GM23338 (cell line): Measurements from ENCODE around the gene TIPIN. TPM values are rescaled to one million over a fixed set of nuclear protein-coding genes. Genes with fewer than 3 reads are reported as not detected.

Source experiments
- ATAC-seq: fragments of 200-7000 bp; cut with Tn5 transposase; 3 replicates; pipeline ENCODE4 v1.9.1; 2020
- DNase-seq: peaks from one replicate; pipeline ENCODE4 v3.0.0-alpha.2; 2015; ENCODE audit warnings: low spot score
- H2AFZ ChIP-seq: fragments of 200-600 bp; sonication (generic); 2 replicates; pipeline ENCODE4 v1.8.0; 2016; ENCODE audit warnings: antibody characterized with exemption, mild to moderate bottlenecking, moderate library complexity
- H3F3A ChIP-seq: fragments of 200-600 bp; sonication (generic); replicated peaks from 2 replicates; pipeline ENCODE4 v1.8.0; 2017; ENCODE audit warnings: antibody characterized with exemption, mixed run types, low read depth
- H3K27ac ChIP-seq: fragments of 200-600 bp; sonication (generic); 2 replicates; pipeline ENCODE4 v1.6.1; 2016; ENCODE audit warnings: low read depth
- H3K27me3 ChIP-seq: fragments of 200-600 bp; sonication (generic); 2 replicates; pipeline ENCODE4 v1.8.0; 2016; ENCODE audit warnings: mild to moderate bottlenecking, mixed run types, moderate library complexity; ENCODE audit not compliant: insufficient read depth
- H3K36me3 ChIP-seq: fragments of 200-600 bp; sonication (generic); 2 replicates; pipeline ENCODE4 v1.8.0; 2016; ENCODE audit warnings: mild to moderate bottlenecking; ENCODE audit not compliant: insufficient read depth
- H3K4me1 ChIP-seq: fragments of 200-600 bp; sonication (generic); 2 replicates; pipeline ENCODE4 v1.8.0; 2016; ENCODE audit warnings: mild to moderate bottlenecking, moderate library complexity; ENCODE audit not compliant: insufficient read depth
- H3K4me2 ChIP-seq: fragments of 200-600 bp; sonication (generic); 2 replicates; pipeline ENCODE4 v1.7.1; 2017; ENCODE audit warnings: mixed run types
- H3K4me3 ChIP-seq: fragments of 200-600 bp; sonication (generic); 2 replicates; pipeline ENCODE4 v1.6.1; 2016; ENCODE audit warnings: mixed run types
- H3K79me2 ChIP-seq: fragments of 200-600 bp; sonication (generic); replicated peaks from 2 replicates; pipeline ENCODE4 v1.8.0; 2017; ENCODE audit warnings: mild to moderate bottlenecking; ENCODE audit not compliant: insufficient read depth
- H3K9me2 ChIP-seq: fragments of 200-600 bp; sonication (generic); 2 replicates; pipeline ENCODE4 v1.8.0; 2017; ENCODE audit not compliant: insufficient read depth
- H4K20me1 ChIP-seq: fragments of 200-600 bp; sonication (generic); replicated peaks from 2 replicates; pipeline ENCODE4 v1.8.0; 2017; ENCODE audit warnings: mild to moderate bottlenecking; ENCODE audit not compliant: insufficient read depth
- H3K27ac Mint-ChIP-seq: 2 replicates; pipeline ENCODE4 v1.8.0; 2020; ENCODE audit warnings: inconsistent platforms, mild to moderate bottlenecking, moderate library complexity, mixed read lengths
- H3K27me3 Mint-ChIP-seq: 3 replicates; pipeline ENCODE4 v1.8.0; 2022; ENCODE audit warnings: low read depth, mild to moderate bottlenecking, moderate library complexity, mixed read lengths, inconsistent platforms; ENCODE audit not compliant: insufficient read depth, poor library complexity
- H3K36me3 Mint-ChIP-seq: 3 replicates; pipeline ENCODE4 v1.8.0; 2021; ENCODE audit warnings: low read depth, mild to moderate bottlenecking, inconsistent platforms, moderate library complexity, mixed read lengths
- H3K4me1 Mint-ChIP-seq: 3 replicates; pipeline ENCODE4 v1.8.0; 2020; ENCODE audit warnings: mild to moderate bottlenecking, inconsistent platforms, mixed read lengths
- H3K4me3 Mint-ChIP-seq: 3 replicates; pipeline ENCODE4 v1.8.0; 2021; ENCODE audit warnings: moderate library complexity, mild to moderate bottlenecking, inconsistent platforms, mixed read lengths
- H3K9me3 Mint-ChIP-seq: 3 replicates; pipeline ENCODE4 v1.8.0; 2020; ENCODE audit warnings: moderate library complexity, mild to moderate bottlenecking, inconsistent platforms, mixed read lengths
- CREB1 ChIP-seq: fragments of 250-450 bp; sonication (Bioruptor Pico); IDR thresholded peaks from 2 replicates; pipeline ENCODE4 v1.5.0; 2020; ENCODE audit warnings: low read depth, mild to moderate bottlenecking, moderate library complexity
- EZH2 ChIP-seq: fragments of 200-600 bp; sonication (generic); IDR thresholded peaks from one replicate; pipeline ENCODE4 v1.8.0; 2017; ENCODE audit warnings: antibody characterized with exemption, mild to moderate bottlenecking, low read depth; ENCODE audit not compliant: unreplicated experiment
- EZH2phosphoT487 ChIP-seq: fragments of 200-600 bp; sonication (generic); IDR thresholded peaks from one replicate; pipeline ENCODE4 v1.8.1; 2018; ENCODE audit warnings: antibody characterized with exemption; ENCODE audit not compliant: unreplicated experiment
- JUNB ChIP-seq: IDR thresholded peaks from one replicate; pipeline ENCODE4 v1.6.1; 2016; ENCODE audit warnings: antibody characterized with exemption; ENCODE audit not compliant: unreplicated experiment
- NANOG ChIP-seq: IDR thresholded peaks from 2 replicates; pipeline ENCODE4 v1.6.1; 2016; ENCODE audit warnings: antibody characterized with exemption, borderline replicate concordance
- POLR2AphosphoS5 ChIP-seq: IDR thresholded peaks from 2 replicates; pipeline ENCODE4 v1.6.1; 2016; ENCODE audit warnings: antibody characterized with exemption, low read depth
- STAT1 ChIP-seq: IDR thresholded peaks from one replicate; pipeline ENCODE4 v1.6.1; 2016; ENCODE audit warnings: antibody characterized with exemption; ENCODE audit not compliant: unreplicated experiment
- ZNF114 ChIP-seq: fragments of 250-450 bp; sonication (Bioruptor Pico); IDR thresholded peaks from 2 replicates; pipeline ENCODE4 v1.5.0; 2020; ENCODE audit warnings: mild to moderate bottlenecking, moderate library complexity
- ZNF331 ChIP-seq: fragments of 250-450 bp; sonication (Bioruptor Pico); IDR thresholded peaks from 2 replicates; pipeline ENCODE4 v1.5.0; 2020; ENCODE audit warnings: low read depth, mild to moderate bottlenecking, moderate library complexity
- polyA plus RNA-seq: library from polyadenylated mRNA; unstranded; fragments of >200 nt; fragmentation: Nextera tagmentation; extraction: Ambion mirVana; gene quantifications from 2 replicates; pipeline ENCODE4 v1.2.1, GENCODE V29; 2016
- total RNA-seq: library from RNA; depleted of rRNA; stranded (reverse); fragments of >200 nt; shearing (Covaris generic); gene quantifications from 2 replicates; pipeline ENCODE4 v1.2.3, GENCODE V29; 2014
- TF ChIP-seq, protein P1 (sequence below): IDR thresholded peaks from one replicate; pipeline ENCODE4 v1.6.1; 2018; ENCODE audit warnings: antibody characterized with exemption; ENCODE audit not compliant: unreplicated experiment
- TF ChIP-seq, protein P2 (sequence below), 2 experiments: fragments of 200-600 bp in 1 of 2; sonication (generic) in 1 of 2; conservative IDR thresholded peaks; 2 replicates each; pipeline versions ENCODE4 v1.5.1 to v1.6.1; 2016 to 2017; ENCODE audit warnings: antibody characterized with exemption in 2 of 2, low read depth in 2 of 2, mild to moderate bottlenecking in 2 of 2, moderate library complexity in 1 of 2
- TF ChIP-seq, protein P3 (sequence below): fragments of 250-450 bp; sonication (Bioruptor Pico); IDR thresholded peaks from 2 replicates; pipeline ENCODE4 v1.5.0; 2020; ENCODE audit warnings: mild to moderate bottlenecking, moderate library complexity
- TF ChIP-seq, protein P4 (sequence below): IDR thresholded peaks from 2 replicates; pipeline ENCODE4 v1.6.1; 2016; ENCODE audit warnings: antibody characterized with exemption

Gene TIPIN
- total and polyA plus RNA-seq, 2 experiments from 2014 or later, result 25.3 to 39.1 TPM

DNA sequence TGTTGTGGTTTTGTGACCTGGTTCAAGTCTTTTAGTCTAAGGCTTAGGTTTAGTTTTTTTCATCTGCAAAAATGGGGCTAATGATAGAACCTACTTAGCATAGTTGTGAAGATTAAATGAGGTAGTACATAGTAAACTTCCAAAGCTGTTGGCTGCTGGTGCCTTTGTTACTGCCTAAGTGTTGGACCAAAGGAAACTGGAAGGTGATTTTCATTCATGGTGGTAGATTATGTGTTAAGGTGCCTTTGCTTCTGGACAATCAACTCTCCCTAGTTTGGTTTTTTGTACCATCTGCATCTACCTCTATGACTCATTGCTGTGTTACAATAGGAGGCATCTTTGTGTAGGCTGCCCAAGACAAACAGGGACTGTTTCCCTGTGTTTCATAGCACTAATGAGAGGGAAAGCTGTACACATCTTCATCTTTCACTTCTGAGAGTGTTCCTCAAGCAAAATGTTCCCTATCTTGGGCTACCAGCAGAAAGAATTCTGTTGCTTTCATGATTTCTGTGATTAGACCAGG, 33.4 kb upstream of the TIPIN start:
- no peak overlapping the region; the same call in 1 of the 2 replicates for H3K27ac Mint-ChIP-seq
- H3K4me1 Mint-ChIP-seq, result peaks cover 33% of the 10 kb centered on the region
- H3K9me2 ChIP-seq, result no peaks in the 10 kb centered on the region
- peaks cover 24% of the 10 kb centered on the region for H3K36me3 Mint-ChIP-seq
- no peak overlapping the region for H3K4me3 Mint-ChIP-seq
- 0 out of 2 replicates have a peak overlapping the region, but pooled peaks have one; percentile 5 for H3K4me2 ChIP-seq
- peaks cover 77% of the 10 kb centered on the region for H3K79me2 ChIP-seq
- no peaks in the 10 kb centered on the region for H3K27me3 ChIP-seq
- H3K36me3 ChIP-seq, result no peaks in the 10 kb centered on the region
- ATAC-seq (no peak), DNase-seq (no peak)
- no peak overlapping the region for H3K4me3 ChIP-seq
- H4K20me1 ChIP-seq, result peaks cover 41% of the 10 kb centered on the region
- no peak overlapping the region for H3K27ac ChIP-seq
- TF ChIP-seq, protein P1, sequence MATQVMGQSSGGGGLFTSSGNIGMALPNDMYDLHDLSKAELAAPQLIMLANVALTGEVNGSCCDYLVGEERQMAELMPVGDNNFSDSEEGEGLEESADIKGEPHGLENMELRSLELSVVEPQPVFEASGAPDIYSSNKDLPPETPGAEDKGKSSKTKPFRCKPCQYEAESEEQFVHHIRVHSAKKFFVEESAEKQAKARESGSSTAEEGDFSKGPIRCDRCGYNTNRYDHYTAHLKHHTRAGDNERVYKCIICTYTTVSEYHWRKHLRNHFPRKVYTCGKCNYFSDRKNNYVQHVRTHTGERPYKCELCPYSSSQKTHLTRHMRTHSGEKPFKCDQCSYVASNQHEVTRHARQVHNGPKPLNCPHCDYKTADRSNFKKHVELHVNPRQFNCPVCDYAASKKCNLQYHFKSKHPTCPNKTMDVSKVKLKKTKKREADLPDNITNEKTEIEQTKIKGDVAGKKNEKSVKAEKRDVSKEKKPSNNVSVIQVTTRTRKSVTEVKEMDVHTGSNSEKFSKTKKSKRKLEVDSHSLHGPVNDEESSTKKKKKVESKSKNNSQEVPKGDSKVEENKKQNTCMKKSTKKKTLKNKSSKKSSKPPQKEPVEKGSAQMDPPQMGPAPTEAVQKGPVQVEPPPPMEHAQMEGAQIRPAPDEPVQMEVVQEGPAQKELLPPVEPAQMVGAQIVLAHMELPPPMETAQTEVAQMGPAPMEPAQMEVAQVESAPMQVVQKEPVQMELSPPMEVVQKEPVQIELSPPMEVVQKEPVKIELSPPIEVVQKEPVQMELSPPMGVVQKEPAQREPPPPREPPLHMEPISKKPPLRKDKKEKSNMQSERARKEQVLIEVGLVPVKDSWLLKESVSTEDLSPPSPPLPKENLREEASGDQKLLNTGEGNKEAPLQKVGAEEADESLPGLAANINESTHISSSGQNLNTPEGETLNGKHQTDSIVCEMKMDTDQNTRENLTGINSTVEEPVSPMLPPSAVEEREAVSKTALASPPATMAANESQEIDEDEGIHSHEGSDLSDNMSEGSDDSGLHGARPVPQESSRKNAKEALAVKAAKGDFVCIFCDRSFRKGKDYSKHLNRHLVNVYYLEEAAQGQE, result no peak
- TF ChIP-seq ZNF114 (CRISPR knock-in tag), result no peak
- TF ChIP-seq ZNF331 (CRISPR knock-in tag), result no peak
- no peak for TF ChIP-seq STAT1
- TF ChIP-seq, protein P2, sequence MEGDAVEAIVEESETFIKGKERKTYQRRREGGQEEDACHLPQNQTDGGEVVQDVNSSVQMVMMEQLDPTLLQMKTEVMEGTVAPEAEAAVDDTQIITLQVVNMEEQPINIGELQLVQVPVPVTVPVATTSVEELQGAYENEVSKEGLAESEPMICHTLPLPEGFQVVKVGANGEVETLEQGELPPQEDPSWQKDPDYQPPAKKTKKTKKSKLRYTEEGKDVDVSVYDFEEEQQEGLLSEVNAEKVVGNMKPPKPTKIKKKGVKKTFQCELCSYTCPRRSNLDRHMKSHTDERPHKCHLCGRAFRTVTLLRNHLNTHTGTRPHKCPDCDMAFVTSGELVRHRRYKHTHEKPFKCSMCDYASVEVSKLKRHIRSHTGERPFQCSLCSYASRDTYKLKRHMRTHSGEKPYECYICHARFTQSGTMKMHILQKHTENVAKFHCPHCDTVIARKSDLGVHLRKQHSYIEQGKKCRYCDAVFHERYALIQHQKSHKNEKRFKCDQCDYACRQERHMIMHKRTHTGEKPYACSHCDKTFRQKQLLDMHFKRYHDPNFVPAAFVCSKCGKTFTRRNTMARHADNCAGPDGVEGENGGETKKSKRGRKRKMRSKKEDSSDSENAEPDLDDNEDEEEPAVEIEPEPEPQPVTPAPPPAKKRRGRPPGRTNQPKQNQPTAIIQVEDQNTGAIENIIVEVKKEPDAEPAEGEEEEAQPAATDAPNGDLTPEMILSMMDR (conservative IDR thresholded peaks at IDR 0.05; ENCODE audit: low read depth in 2 of 2), result no peak
- no peak for TF ChIP-seq EZH2
- TF ChIP-seq POLR2AphosphoS5, result no peak
- TF ChIP-seq JUNB, result no peak
- TF ChIP-seq NANOG, result no peak
- TF ChIP-seq, protein P3, sequence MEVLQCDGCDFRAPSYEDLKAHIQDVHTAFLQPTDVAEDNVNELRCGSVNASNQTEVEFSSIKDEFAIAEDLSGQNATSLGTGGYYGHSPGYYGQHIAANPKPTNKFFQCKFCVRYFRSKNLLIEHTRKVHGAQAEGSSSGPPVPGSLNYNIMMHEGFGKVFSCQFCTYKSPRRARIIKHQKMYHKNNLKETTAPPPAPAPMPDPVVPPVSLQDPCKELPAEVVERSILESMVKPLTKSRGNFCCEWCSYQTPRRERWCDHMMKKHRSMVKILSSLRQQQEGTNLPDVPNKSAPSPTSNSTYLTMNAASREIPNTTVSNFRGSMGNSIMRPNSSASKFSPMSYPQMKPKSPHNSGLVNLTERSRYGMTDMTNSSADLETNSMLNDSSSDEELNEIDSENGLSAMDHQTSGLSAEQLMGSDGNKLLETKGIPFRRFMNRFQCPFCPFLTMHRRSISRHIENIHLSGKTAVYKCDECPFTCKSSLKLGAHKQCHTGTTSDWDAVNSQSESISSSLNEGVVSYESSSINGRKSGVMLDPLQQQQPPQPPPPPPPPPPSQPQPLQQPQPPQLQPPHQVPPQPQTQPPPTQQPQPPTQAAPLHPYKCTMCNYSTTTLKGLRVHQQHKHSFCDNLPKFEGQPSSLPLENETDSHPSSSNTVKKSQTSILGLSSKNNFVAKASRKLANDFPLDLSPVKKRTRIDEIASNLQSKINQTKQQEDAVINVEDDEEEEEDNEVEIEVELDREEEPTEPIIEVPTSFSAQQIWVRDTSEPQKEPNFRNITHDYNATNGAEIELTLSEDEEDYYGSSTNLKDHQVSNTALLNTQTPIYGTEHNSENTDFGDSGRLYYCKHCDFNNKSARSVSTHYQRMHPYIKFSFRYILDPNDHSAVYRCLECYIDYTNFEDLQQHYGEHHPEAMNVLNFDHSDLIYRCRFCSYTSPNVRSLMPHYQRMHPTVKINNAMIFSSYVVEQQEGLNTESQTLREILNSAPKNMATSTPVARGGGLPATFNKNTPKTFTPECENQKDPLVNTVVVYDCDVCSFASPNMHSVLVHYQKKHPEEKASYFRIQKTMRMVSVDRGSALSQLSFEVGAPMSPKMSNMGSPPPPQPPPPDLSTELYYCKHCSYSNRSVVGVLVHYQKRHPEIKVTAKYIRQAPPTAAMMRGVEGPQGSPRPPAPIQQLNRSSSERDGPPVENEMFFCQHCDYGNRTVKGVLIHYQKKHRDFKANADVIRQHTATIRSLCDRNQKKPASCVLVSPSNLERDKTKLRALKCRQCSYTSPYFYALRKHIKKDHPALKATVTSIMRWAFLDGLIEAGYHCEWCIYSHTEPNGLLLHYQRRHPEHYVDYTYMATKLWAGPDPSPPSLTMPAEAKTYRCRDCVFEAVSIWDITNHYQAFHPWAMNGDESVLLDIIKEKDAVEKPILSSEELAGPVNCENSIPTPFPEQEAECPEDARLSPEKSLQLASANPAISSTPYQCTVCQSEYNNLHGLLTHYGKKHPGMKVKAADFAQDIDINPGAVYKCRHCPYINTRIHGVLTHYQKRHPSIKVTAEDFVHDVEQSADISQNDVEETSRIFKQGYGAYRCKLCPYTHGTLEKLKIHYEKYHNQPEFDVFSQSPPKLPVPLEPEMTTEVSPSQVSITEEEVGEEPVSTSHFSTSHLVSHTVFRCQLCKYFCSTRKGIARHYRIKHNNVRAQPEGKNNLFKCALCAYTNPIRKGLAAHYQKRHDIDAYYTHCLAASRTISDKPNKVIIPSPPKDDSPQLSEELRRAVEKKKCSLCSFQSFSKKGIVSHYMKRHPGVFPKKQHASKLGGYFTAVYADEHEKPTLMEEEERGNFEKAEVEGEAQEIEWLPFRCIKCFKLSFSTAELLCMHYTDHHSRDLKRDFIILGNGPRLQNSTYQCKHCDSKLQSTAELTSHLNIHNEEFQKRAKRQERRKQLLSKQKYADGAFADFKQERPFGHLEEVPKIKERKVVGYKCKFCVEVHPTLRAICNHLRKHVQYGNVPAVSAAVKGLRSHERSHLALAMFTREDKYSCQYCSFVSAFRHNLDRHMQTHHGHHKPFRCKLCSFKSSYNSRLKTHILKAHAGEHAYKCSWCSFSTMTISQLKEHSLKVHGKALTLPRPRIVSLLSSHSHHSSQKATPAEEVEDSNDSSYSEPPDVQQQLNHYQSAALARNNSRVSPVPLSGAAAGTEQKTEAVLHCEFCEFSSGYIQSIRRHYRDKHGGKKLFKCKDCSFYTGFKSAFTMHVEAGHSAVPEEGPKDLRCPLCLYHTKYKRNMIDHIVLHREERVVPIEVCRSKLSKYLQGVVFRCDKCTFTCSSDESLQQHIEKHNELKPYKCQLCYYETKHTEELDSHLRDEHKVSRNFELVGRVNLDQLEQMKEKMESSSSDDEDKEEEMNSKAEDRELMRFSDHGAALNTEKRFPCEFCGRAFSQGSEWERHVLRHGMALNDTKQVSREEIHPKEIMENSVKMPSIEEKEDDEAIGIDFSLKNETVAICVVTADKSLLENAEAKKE (CRISPR knock-in tag), result no peak
- TF ChIP-seq, protein P4, sequence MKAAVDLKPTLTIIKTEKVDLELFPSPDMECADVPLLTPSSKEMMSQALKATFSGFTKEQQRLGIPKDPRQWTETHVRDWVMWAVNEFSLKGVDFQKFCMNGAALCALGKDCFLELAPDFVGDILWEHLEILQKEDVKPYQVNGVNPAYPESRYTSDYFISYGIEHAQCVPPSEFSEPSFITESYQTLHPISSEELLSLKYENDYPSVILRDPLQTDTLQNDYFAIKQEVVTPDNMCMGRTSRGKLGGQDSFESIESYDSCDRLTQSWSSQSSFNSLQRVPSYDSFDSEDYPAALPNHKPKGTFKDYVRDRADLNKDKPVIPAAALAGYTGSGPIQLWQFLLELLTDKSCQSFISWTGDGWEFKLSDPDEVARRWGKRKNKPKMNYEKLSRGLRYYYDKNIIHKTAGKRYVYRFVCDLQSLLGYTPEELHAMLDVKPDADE, result no peak
- no peak for TF ChIP-seq CREB1 (CRISPR knock-in tag)
- TF ChIP-seq EZH2phosphoT487, result no peak
- no peaks in the 10 kb centered on the region for H3K9me3 Mint-ChIP-seq
- peaks cover 7% of the 10 kb centered on the region for H3K4me1 ChIP-seq
- H3K27me3 Mint-ChIP-seq, result peaks cover 4% of the 10 kb centered on the region
- no peak overlapping the region for H2AFZ ChIP-seq
- H3F3A ChIP-seq, result 0 out of 2 replicates have a peak, but pooled peaks cover 6% of the 10 kb centered on the region
